HG03196 (cell line): Measurements from ENCODE around the gene EBF3.
"Not testable (repeated sequence)": the region's sequence is repeated elsewhere in the genome, so short reads cannot be mapped to it uniquely, and the experiment has no call there.

ENCODE experiments used
- ATAC-seq: cut with Tn5 transposase; IDR thresholded peaks from one replicate; pipeline ENCODE4 v1.9.1; 2021; ENCODE audit not compliant: unreplicated experiment

The EBF3 gene

DNA sequence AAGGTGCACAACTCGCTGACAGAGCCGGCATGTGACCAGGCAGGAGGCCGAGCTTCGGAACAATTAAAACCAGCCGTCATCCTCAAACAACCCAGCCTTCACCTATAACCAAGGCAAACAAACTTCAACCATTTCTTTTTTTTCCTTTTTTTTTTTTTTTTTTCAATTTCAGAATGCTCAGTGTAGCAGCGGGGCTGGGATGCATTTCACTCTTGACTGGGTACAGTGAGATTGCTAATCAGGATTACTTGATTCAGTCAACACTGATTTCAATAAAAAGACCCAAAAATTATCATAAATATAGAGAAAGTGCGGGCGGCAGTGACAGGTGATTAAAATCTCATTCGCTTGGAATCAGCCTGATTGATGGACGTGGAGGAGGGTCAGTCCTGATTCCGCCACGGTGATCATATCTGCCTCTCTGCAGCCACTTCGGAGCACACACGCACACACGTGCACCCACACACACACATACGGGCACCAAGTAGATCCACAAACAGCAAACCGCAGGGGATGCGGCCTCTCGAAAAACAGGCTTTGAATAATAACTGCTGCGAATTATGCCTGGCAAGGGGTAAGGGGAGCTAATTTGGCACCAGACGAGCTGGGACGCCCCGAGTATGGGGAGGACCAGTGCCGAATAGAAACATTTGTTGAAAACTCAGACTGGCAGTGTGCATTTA is 31.2 kb downstream of the EBF3 start:
- no peak for ATAC-seq

- no peak for ATAC-seq
Observed at GRCh38 chr10:129932182-129932581, 31.9 kb downstream of the EBF3 start.

GRCh38 chr10:129929343-129930292 is 34.5 kb downstream of the EBF3 start:
- ATAC-seq, result no peak

GRCh38 chr10:129927351-129928120 is 36.5 kb downstream of the EBF3 start:
- no peak for ATAC-seq

DNA sequence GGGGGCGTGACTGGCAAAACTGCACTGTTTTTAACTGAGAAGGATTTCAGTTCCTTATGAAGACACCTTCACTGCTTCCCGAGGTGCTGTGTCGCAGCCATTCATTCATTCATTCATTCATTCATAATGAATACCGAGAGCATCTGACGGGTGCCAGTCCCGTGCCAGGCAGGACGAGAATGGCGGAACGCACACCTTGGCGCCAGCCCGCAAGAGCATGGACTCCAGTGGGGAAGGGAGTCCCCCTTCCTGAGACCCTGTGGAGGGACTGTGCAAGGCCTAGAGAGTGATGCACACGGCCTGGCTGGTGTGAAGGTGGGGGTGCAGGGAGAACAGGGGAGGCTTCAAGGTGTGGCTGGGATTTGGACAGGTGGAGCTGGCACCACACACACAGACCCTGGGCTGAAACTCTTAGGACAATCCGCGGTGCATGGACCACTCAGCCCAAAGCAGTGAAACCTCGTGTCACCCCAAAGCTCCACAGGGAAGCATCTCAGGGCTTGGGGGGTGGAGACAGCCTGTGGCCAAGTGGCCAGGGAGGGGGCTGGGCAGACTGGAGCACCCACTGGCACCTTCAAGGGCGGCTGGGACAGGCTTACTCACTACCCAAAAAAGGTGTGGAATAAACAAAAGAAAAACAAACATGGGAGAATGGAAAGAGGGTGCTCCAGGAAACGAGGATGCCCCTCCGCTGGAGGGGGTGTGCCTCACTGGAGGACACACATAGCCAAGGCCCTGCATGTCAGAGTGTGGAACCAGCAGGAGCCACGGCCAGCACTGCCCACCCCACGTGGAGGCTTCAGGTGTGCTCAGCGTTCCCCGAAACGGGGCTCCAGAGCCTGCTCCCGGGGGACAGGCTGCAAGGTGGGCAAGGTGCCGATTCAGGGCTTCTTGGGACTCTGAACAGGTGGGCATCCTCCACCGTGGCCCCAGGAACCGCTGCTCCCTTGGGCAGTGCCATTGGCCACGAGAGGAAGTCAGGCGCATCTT is 37.7 kb downstream of the EBF3 start:
- no peak for ATAC-seq

GRCh38 chr10:129924375-129925085 is 39.5 kb downstream of the EBF3 start:
- ATAC-seq, result no peak

GRCh38 chr10:129922598-129923123 is 41.4 kb downstream of the EBF3 start:
- no peak for ATAC-seq

DNA sequence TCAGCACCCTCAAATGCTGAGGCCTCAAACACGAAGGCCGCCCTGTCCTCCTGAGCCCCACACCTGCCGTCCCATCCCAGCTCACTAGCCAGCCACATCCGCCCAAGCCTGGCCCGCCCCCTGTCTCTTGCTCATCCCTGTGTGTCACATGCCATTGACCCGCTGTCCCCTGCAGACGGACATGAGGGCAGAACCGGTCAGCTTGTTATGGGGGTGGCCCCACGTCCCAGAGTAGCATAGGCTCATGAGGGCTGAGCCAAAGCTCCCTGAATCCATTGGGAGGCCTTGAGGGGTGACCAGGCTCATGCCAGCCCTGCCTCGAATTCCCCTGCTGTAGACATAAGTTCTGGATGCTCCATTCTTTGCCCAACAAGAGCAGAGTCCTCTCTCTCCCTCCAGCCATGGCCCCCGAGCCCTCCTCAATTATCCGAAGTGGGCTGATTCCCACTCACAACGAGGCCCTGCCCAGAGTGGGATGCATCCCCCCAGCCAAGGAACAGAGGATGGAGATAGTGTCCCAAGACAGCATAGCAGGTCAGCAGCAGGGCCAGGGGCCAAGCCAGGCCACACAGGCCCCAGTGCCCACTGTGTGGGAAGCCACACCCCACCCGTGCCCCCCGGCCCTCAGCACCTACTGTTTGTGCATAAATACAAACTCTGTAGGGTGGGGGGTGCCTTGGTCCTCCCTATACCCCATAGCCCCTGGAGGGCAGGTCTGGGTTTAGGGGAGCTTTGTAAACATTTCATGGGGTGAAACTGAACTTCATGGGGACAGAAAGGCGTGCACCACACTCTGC is 42.1 kb downstream of the EBF3 start:
- no peak for ATAC-seq

DNA sequence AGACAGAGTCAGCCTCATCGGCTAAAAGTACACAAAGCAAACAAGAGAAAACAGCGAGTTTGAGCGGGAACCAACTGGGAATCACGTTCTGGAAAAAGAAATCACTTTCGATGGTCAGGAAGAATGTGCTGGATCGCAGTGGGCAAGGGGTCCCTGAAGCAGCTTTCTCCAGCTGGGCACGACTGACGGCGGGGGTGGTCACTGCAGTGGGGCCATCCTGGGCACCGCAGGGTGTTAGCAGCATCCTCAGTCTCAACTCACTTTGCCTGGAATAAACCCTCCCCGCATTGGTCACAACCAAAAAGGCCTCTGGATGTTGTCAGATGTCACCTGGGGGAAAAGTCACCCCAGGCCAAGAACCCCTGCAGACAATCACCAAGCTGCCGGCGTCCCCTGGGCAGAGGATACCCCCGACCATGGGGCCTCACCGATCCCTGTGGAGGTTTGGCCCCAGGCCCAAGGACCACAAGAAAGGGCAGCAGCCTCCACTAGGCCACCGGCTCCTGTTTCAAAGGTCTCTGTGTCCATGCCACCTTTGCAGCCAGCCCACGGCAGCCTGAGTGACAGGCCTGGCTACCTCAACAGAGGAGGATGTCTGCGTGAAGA is 42.9 kb downstream of the EBF3 start:
- no peak for ATAC-seq

- ATAC-seq, result not testable (repeated sequence)
Observed at GRCh38 chr10:129920187-129920586, 43.9 kb downstream of the EBF3 start.

GRCh38 chr10:129919358-129919757 is 44.7 kb downstream of the EBF3 start:
- ATAC-seq, result no peak

DNA sequence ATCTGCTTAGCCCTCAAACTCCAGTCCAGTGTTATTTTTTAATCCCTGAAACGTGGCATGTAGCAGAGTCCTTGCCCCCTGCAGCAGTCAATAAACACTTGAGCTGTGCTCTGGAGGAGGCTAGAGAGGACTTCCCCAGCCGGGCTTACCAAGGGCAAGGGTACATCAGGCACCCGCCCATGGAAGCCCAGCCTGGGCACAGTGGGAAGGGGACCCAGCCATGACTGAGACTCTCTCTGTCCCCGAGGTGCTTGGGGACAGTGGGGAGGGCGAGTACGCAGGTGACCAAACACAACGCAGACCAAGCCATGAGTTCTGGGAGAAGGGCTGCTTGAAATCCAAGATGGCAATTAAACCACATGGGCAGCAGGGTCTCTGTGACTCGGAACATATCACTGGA is 45.2 kb downstream of the EBF3 start:
- ATAC-seq, result no peak

- no peak for ATAC-seq
Observed at GRCh38 chr10:129918401-129918800, 45.7 kb downstream of the EBF3 start.

DNA sequence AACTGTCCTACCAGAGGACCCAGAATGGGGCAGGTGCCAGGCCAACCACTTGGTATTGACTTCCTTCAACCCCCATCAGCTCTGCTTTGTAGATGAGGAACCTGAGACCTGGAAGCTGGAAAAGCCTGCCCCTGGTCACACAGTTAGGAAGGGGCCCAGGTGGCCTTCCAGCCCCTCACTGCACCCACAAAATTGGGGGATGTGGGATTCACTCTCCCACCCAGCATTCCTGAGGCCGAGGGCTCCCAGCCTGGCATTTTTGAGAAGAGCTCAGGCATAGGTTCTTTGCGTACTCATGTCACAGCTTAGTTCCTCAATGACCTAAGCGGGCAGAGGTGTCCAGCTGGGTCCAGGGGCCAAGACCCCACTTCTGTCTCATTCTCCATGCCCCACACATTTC is 46.1 kb downstream of the EBF3 start:
- ATAC-seq, result no peak

DNA sequence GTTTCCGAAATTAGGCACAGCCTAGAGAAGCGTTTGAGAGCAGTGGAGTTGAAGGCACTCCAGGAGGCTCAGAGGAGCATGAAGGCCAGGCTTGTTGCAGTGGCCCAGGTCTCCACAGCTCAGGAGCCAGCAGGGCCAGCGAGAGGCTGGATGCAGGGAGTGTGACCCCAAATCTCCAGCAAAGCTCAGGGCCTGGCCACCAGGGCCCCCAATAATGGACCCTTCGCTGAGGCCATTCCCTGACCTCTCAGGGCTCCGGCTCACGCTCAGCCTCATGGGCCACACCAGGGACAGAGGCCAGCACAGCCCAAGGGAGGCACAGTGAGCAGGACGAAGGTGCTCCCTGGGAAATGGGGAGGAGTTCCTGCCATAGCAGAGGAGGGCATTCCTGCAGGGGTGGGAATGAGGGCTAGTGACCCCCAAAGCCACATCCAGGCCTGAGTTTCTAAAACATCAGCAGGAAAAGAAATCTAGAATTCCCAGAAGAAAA is 47.5 kb downstream of the EBF3 start:
- no peak for ATAC-seq

DNA sequence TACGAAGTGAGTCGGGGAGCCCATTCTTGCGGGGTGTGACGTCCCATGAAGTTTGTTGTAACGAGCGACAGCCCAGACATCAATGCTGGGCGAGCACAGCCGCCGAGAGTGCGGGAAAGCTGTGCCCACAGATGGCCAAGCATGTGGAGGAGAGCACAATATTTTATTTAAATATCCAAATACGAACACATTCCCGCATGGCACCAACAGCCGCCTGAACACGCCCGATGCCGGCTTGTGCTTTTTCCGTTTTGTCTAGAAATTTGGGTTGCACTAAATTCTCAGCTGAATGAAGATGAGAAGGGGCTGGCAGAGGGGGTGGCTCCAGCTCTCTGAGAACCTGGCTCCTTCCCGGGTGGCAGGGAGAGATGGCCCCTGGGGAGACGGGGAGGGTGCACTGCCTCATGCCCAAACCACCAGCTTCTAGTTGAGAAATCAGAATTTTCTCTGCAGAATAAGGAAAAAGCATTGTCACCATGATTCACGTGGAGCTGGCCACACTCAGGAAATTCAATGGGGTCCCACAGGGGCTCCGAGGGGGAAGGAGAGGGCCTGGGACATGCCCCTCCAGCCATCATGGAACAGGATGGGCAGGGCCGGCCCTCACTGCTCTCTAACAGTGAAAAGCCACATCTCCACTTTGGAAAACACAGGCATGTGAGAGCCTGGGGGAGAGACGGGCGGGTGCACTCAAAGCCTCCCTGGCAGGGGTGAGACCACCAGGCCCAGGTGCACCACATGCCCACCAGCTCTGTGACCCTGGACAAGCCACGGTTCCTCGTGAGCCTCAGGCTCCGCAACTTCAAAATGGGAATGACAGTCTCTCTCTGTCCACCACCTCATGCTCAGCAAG is 48.3 kb downstream of the EBF3 start:
- no peak for ATAC-seq

GRCh38 chr10:129914960-129915359 is 49.1 kb downstream of the EBF3 start:
- no peak for ATAC-seq
